GM21825 (cell line): ENCODE results near the gene CCR9.
A peak's percentile ranks its signal among the peaks of the same experiment; 100 is the strongest.

Experiments
- ATAC-seq: cut with Tn5 transposase; IDR thresholded peaks from one replicate; pipeline ENCODE4 v1.9.1; 2021; ENCODE audit warnings: mild to moderate bottlenecking, moderate library complexity; ENCODE audit not compliant: unreplicated experiment

Gene CCR9

GRCh38 chr3:45932112-45932511, 45.8 kb downstream of the CCR9 start:
- ATAC-seq, result no peak

- no peak for ATAC-seq
Measured at GRCh38 chr3:45933591-45933990, 47.2 kb downstream of the CCR9 start.

GRCh38 chr3:45936261-45936660, 49.9 kb downstream of the CCR9 start:
- ATAC-seq, result no peak

GRCh38 chr3:45937206-45938042, 51.1 kb downstream of the CCR9 start:
- ATAC-seq, result no peak

GRCh38 chr3:45938043-45938435, 51.7 kb downstream of the CCR9 start:
- no peak for ATAC-seq

- peak; percentile 61 for ATAC-seq
Measured at GRCh38 chr3:45938864-45939263, 52.5 kb downstream of the CCR9 start.

- ATAC-seq, result peak; percentile 44
Measured at GRCh38 chr3:45939341-45939771, 53.0 kb downstream of the CCR9 start.

- ATAC-seq, result no peak
Measured at GRCh38 chr3:45940004-45940780, 53.8 kb downstream of the CCR9 start.

GRCh38 chr3:45940781-45941365, 54.5 kb downstream of the CCR9 start:
- no peak for ATAC-seq

GRCh38 chr3:45942051-45942825, 55.9 kb downstream of the CCR9 start:
- no peak for ATAC-seq

GRCh38 chr3:45943207-45943846, 57.0 kb downstream of the CCR9 start, which contains the start of gene CXCR6:
CXCR6 (plus strand) TSS chr3:45943464; CDS start chr3:45946482, 3,018 bp downstream.
- ATAC-seq, result no peak

- ATAC-seq, result no peak
Measured at GRCh38 chr3:45944830-45945620, 58.7 kb downstream of the CCR9 start.

GRCh38 chr3:45946307-45946706, 60.0 kb downstream of the CCR9 start:
- no peak for ATAC-seq

GRCh38 chr3:45946875-45947274, 60.5 kb downstream of the CCR9 start:
- no peak for ATAC-seq

- ATAC-seq, result no peak
Measured at GRCh38 chr3:45947361-45947760, 61.0 kb downstream of the CCR9 start.

- ATAC-seq, result no peak
Measured at GRCh38 chr3:45948311-45948781, 62.0 kb downstream of the CCR9 start.

GRCh38 chr3:45948881-45949280, 62.5 kb downstream of the CCR9 start:
- ATAC-seq, result no peak

- no peak for ATAC-seq
Measured at GRCh38 chr3:45949432-45949831, 63.1 kb downstream of the CCR9 start.

GRCh38 chr3:45950131-45950530, 63.8 kb downstream of the CCR9 start:
- no peak for ATAC-seq
